ENCODE data around the gene MBD3L1.

The MBD3L1 gene

DNA sequence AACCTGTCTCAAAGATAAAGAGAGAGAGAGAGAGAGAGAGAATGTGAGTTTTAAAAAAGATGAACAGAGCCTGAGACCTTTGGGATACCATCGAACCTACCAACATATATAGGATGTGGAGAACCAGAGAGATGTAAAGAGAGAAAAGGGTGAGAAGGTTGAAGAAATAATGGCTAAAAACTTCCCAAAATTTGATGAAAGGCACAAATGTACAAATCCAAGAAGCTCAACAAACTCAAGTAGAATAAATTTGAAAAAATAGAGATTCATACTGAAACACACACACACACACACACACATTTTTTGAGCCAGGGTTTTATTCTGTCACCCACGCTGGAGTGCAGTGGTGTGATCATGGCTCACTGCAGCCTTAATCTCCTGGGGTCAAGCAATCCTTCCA lies 16.4 kb upstream of the MBD3L1 start:
- no peaks in the 10 kb centered on the region; the same call in 1 of the 2 replicates for H3K9me3 ChIP-seq
- no peak overlapping the region for H3K4me3 ChIP-seq (ENCODE audit: low read depth, low read length)
- no peak for DNase-seq
- no peaks in the 10 kb centered on the region for H3K4me1 ChIP-seq
- H3K27me3 ChIP-seq: no peaks in the 10 kb centered on the region
- H3K36me3 ChIP-seq: no peaks in the 10 kb centered on the region
- TF ChIP-seq, protein P1, sequence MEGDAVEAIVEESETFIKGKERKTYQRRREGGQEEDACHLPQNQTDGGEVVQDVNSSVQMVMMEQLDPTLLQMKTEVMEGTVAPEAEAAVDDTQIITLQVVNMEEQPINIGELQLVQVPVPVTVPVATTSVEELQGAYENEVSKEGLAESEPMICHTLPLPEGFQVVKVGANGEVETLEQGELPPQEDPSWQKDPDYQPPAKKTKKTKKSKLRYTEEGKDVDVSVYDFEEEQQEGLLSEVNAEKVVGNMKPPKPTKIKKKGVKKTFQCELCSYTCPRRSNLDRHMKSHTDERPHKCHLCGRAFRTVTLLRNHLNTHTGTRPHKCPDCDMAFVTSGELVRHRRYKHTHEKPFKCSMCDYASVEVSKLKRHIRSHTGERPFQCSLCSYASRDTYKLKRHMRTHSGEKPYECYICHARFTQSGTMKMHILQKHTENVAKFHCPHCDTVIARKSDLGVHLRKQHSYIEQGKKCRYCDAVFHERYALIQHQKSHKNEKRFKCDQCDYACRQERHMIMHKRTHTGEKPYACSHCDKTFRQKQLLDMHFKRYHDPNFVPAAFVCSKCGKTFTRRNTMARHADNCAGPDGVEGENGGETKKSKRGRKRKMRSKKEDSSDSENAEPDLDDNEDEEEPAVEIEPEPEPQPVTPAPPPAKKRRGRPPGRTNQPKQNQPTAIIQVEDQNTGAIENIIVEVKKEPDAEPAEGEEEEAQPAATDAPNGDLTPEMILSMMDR (IDR thresholded peaks at IDR 0.05; ENCODE audit: low read depth, low read length): no peak

GRCh38 chr19:8820234-8820633 lies 11.9 kb upstream of the MBD3L1 start:
- TF ChIP-seq, protein P1 (IDR thresholded peaks at IDR 0.05; ENCODE audit: low read depth, low read length): no peak
- Histone ChIP-seq H3K36me3 (no peaks in the 10 kb centered on the region), H3K4me3 (ENCODE audit: low read depth, low read length) (no peak overlapping the region), H3K9me3 (no peaks in the 10 kb centered on the region), H3K27me3 (no peaks in the 10 kb centered on the region), H3K4me1 (no peaks in the 10 kb centered on the region)
- no peak for DNase-seq

- H3K4me3 ChIP-seq (ENCODE audit: low read depth, low read length): no peak overlapping the region
- H3K9me3 ChIP-seq: no peaks in the 10 kb centered on the region
- H3K27me3 ChIP-seq: no peaks in the 10 kb centered on the region
- DNase-seq: no peak
- H3K36me3 ChIP-seq: no peaks in the 10 kb centered on the region
- TF ChIP-seq, protein P1 (IDR thresholded peaks at IDR 0.05; ENCODE audit: low read depth, low read length): no peak
- H3K4me1 ChIP-seq: no peaks in the 10 kb centered on the region
Observed at GRCh38 chr19:8821748-8822241, 10.4 kb upstream of the MBD3L1 start.

DNA sequence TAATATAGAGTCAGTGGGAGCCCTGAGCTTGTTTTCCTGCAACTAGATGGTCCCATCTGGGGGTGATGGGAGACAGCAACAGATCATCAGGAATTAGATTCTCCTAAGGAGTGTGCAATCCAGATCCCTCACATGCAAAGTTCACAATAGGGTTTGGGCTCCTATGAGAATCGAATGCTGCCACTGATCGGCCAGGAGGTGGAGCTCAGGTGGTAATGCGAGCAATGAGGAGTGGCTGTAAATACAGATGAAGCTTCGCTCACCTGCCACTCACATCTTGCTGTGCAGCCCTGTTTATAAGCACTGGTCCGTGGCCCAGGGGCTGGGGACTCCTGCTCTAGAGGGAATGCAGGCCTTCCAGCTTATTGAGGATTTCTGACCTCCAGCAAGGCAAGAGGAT lies 5.8 kb upstream of the MBD3L1 start:
- Histone ChIP-seq H3K36me3 (no peaks in the 10 kb centered on the region), H3K4me1 (no peaks in the 10 kb centered on the region), H3K9me3 (no peaks in the 10 kb centered on the region), H3K4me3 (ENCODE audit: low read depth, low read length) (no peak overlapping the region), H3K27me3 (no peaks in the 10 kb centered on the region)
- DNase-seq: no peak
- TF ChIP-seq, protein P1 (IDR thresholded peaks at IDR 0.05; ENCODE audit: low read depth, low read length): no peak

- no peaks in the 10 kb centered on the region for H3K9me3 ChIP-seq
- H3K36me3 ChIP-seq: no peaks in the 10 kb centered on the region
- no peak for DNase-seq
- no peak overlapping the region for H3K4me3 ChIP-seq (ENCODE audit: low read depth, low read length)
- TF ChIP-seq, protein P1 (IDR thresholded peaks at IDR 0.05; ENCODE audit: low read depth, low read length): no peak
- H3K4me1 ChIP-seq: no peaks in the 10 kb centered on the region
- H3K27me3 ChIP-seq: no peaks in the 10 kb centered on the region
Observed at GRCh38 chr19:8827277-8827676, 4.9 kb upstream of the MBD3L1 start.

DNA sequence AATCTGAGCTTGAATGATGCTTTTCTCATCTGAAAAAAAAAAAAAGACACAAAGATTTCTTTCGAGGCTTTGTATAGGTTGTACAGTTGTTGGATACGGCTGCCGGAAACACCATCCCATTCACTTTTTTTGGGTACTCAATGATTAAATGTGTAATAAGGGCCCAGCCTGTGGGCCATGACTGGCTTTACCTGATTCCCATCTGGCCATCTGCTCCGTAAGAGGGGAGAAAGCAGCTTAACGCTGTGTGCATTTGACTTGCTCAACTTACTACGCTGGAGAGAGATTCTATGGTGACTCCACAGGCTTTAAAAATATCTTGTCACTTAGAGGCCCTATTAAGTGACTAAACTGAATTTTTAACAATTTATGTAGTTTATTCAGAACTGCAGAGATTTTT lies 804 bp upstream of the MBD3L1 start:
- TF ChIP-seq, protein P1 (IDR thresholded peaks at IDR 0.05; ENCODE audit: low read depth, low read length): no peak
- no peak for DNase-seq
- no peaks in the 10 kb centered on the region for H3K4me1 ChIP-seq
- H3K36me3 ChIP-seq: no peaks in the 10 kb centered on the region
- H3K9me3 ChIP-seq: no peaks in the 10 kb centered on the region
- H3K4me3 ChIP-seq (ENCODE audit: low read depth, low read length): peak overlapping the region; percentile 63
- H3K27me3 ChIP-seq: no peaks in the 10 kb centered on the region
